Astrocyte (in vitro differentiated cells and primary cell): ENCODE results near the gene MYADM. TPM values are rescaled to one million over a fixed set of nuclear protein-coding genes. Genes with fewer than 3 reads are reported as not detected.

Experiments used
- DNase-seq: peaks from one replicate; pipeline ENCODE4 v3.0.0-alpha.2; 2010; ENCODE audit warnings: low read depth
- FAIRE-seq: peaks from 2 replicates; lab custom pipeline; 2011; peaks lifted over from hg19 to GRCh38; lab: Jason Lieb, UNC
- H2AFZ ChIP-seq: 2 replicates; pipeline ENCODE4 v1.6.0; 2012; ENCODE audit warnings: low read depth, low read length, inconsistent platforms
- H3K27ac ChIP-seq: 2 replicates; pipeline ENCODE4 v1.5.1; 2011; ENCODE audit warnings: low read depth, low read length, inconsistent platforms
- H3K27me3 ChIP-seq: 2 replicates; pipeline ENCODE4 v1.6.0; 2011; ENCODE audit warnings: low read length, inconsistent platforms; ENCODE audit not compliant: insufficient read depth
- H3K36me3 ChIP-seq: 2 replicates; pipeline ENCODE4 v1.5.1; 2011; ENCODE audit warnings: low read length, inconsistent platforms; ENCODE audit not compliant: insufficient read depth
- H3K4me1 ChIP-seq: 2 replicates; pipeline ENCODE4 v1.5.1; 2011; ENCODE audit warnings: low read length, inconsistent platforms; ENCODE audit not compliant: insufficient read depth
- H3K4me2 ChIP-seq: 2 replicates; pipeline ENCODE4 v1.6.0; 2012; ENCODE audit warnings: low read length, inconsistent platforms
- H3K4me3 ChIP-seq: 2 replicates; pipeline ENCODE4 v1.5.1; 2011; ENCODE audit warnings: low read depth, mild to moderate bottlenecking, low read length, inconsistent platforms; ENCODE audit not compliant: insufficient read depth
- H3K79me2 ChIP-seq: 2 replicates; pipeline ENCODE4 v1.6.0; 2012; ENCODE audit warnings: mild to moderate bottlenecking, low read length, inconsistent platforms; ENCODE audit not compliant: insufficient read depth
- H3K9ac ChIP-seq: 2 replicates; pipeline ENCODE4 v1.6.0; 2012; ENCODE audit warnings: mild to moderate bottlenecking, low read length, inconsistent platforms
- H3K9me3 ChIP-seq: 2 replicates; pipeline ENCODE4 v1.5.1; 2012; ENCODE audit warnings: low read depth, mild to moderate bottlenecking, low read length, inconsistent platforms; ENCODE audit not compliant: insufficient read depth
- H4K20me1 ChIP-seq: 2 replicates; pipeline ENCODE4 v1.6.0; 2012; ENCODE audit warnings: low read length, inconsistent platforms; ENCODE audit not compliant: insufficient read depth
- H3K27ac Mint-ChIP-seq: one replicate; pipeline ENCODE4 v1.8.0; 2021; ENCODE audit warnings: mild to moderate bottlenecking, mixed read lengths; ENCODE audit not compliant: unreplicated experiment
- H3K27me3 Mint-ChIP-seq: one replicate; pipeline ENCODE4 v1.8.0; 2021; ENCODE audit warnings: low read depth, mixed read lengths; ENCODE audit not compliant: unreplicated experiment
- H3K36me3 Mint-ChIP-seq: one replicate; pipeline ENCODE4 v1.8.0; 2021; ENCODE audit warnings: low read depth, mixed read lengths; ENCODE audit not compliant: unreplicated experiment
- H3K4me1 Mint-ChIP-seq: one replicate; pipeline ENCODE4 v1.8.0; 2021; ENCODE audit warnings: low read depth, mixed read lengths; ENCODE audit not compliant: unreplicated experiment
- H3K4me3 Mint-ChIP-seq: one replicate; pipeline ENCODE4 v1.8.0; 2021; ENCODE audit warnings: mild to moderate bottlenecking, moderate library complexity, mixed read lengths; ENCODE audit not compliant: unreplicated experiment
- H3K9me3 Mint-ChIP-seq: one replicate; pipeline ENCODE4 v1.8.0; 2021; ENCODE audit warnings: mild to moderate bottlenecking, mixed read lengths; ENCODE audit not compliant: unreplicated experiment
- CTCF ChIP-seq: IDR thresholded peaks from 2 replicates; pipeline ENCODE4 v1.5.1; 2011; ENCODE audit warnings: low read depth, mild to moderate bottlenecking, inconsistent platforms, low read length, moderate library complexity; ENCODE audit not compliant: insufficient read depth
- EZH2 ChIP-seq: IDR thresholded peaks from 2 replicates; pipeline ENCODE4 v1.6.1; 2012; ENCODE audit warnings: mild to moderate bottlenecking, low read length, inconsistent platforms; ENCODE audit not compliant: insufficient read depth
- total RNA-seq: library from RNA; stranded (reverse); gene quantifications from 2 replicates; pipeline ENCODE4 v1.2.1, GENCODE V29; 2021

Gene MYADM
- total RNA-seq, 1 donor from 2014 or later = 221 TPM

GRCh38 chr19:53897459-53897858 is 29.8 kb downstream of the MYADM start:
- Mint-ChIP-seq H3K4me1 (no peaks in the 10 kb centered on the region), H3K9me3 (peaks cover 3% of the 10 kb centered on the region), H3K27me3 (peaks cover 42% of the 10 kb centered on the region), H3K4me3 (no peak overlapping the region), H3K36me3 (no peaks in the 10 kb centered on the region), H3K27ac (no peak overlapping the region)
- H4K20me1 ChIP-seq = no peaks in the 10 kb centered on the region
- H3K4me2 ChIP-seq = no peak overlapping the region
- no peak overlapping the region for H3K4me3 ChIP-seq
- TF ChIP-seq CTCF (no peak), EZH2 (no peak)
- H3K9me3 ChIP-seq = no peaks in the 10 kb centered on the region
- no peaks in the 10 kb centered on the region for H3K36me3 ChIP-seq
- FAIRE-seq = no peak
- no peak for DNase-seq
- no peaks in the 10 kb centered on the region for H3K79me2 ChIP-seq
- H3K27ac ChIP-seq = no peak overlapping the region
- H3K4me1 ChIP-seq = no peaks in the 10 kb centered on the region
- H3K9ac ChIP-seq = no peak overlapping the region
- no peak overlapping the region for H2AFZ ChIP-seq
- peaks cover 17% of the 10 kb centered on the region for H3K27me3 ChIP-seq

GRCh38 chr19:53898166-53898565 is 30.5 kb downstream of the MYADM start:
- no peak for TF ChIP-seq CTCF
- no peak for TF ChIP-seq EZH2
- Mint-ChIP-seq H3K9me3 (peaks cover 3% of the 10 kb centered on the region), H3K4me1 (no peaks in the 10 kb centered on the region), H3K27ac (no peak overlapping the region), H3K27me3 (peaks cover 36% of the 10 kb centered on the region), H3K36me3 (no peaks in the 10 kb centered on the region), H3K4me3 (no peak overlapping the region)
- no peak overlapping the region for H3K9ac ChIP-seq
- H3K4me3 ChIP-seq = no peak overlapping the region
- no peaks in the 10 kb centered on the region for H3K9me3 ChIP-seq
- DNase-seq (no peak), FAIRE-seq (no peak)
- no peaks in the 10 kb centered on the region for H4K20me1 ChIP-seq
- no peaks in the 10 kb centered on the region for H3K79me2 ChIP-seq
- no peak overlapping the region for H3K4me2 ChIP-seq
- no peaks in the 10 kb centered on the region for H3K36me3 ChIP-seq
- no peaks in the 10 kb centered on the region for H3K4me1 ChIP-seq
- no peak overlapping the region for H3K27ac ChIP-seq
- H3K27me3 ChIP-seq = peaks cover 17% of the 10 kb centered on the region
- no peak overlapping the region for H2AFZ ChIP-seq

- H3K36me3 Mint-ChIP-seq = no peaks in the 10 kb centered on the region
- peaks cover 37% of the 10 kb centered on the region for H3K27me3 Mint-ChIP-seq
- no peaks in the 10 kb centered on the region for H3K4me1 Mint-ChIP-seq
- Histone ChIP-seq H3K9me3 (no peaks in the 10 kb centered on the region), H3K4me3 (no peak overlapping the region), H3K27me3 (peaks cover 17% of the 10 kb centered on the region), H3K36me3 (no peaks in the 10 kb centered on the region), H3K9ac (no peak overlapping the region), H3K27ac (no peak overlapping the region), H3K4me1 (no peaks in the 10 kb centered on the region), H3K4me2 (no peak overlapping the region), H2AFZ (no peak overlapping the region), H3K79me2 (no peaks in the 10 kb centered on the region), H4K20me1 (no peaks in the 10 kb centered on the region)
- peaks cover 3% of the 10 kb centered on the region for H3K9me3 Mint-ChIP-seq
- DNase-seq (no peak), FAIRE-seq (no peak)
- TF ChIP-seq CTCF (no peak), EZH2 (no peak)
- no peak overlapping the region for H3K27ac Mint-ChIP-seq
- no peak overlapping the region for H3K4me3 Mint-ChIP-seq
Observed at GRCh38 chr19:53898636-53899341, 31.1 kb downstream of the MYADM start.
